Right lobe of liver (tissue), 6 donors: ENCODE results near the gene NAXD. TPM values are rescaled to one million over a fixed set of nuclear protein-coding genes. Genes with fewer than 3 reads are reported as not detected.
"Not testable (repeated sequence)": the region's sequence is repeated elsewhere in the genome, so short reads cannot be mapped to it uniquely, and the experiment has no call there.

ENCODE experiments used
- ATAC-seq, 4 donors: fragments of 200-7000 bp; cut with Tn5 transposase; one replicate each; pipeline ENCODE4 v1.9.1; 2020; ENCODE audit warnings: mild to moderate bottlenecking in 4 of 4, moderate library complexity in 4 of 4
- DNase-seq, 3 donors: peaks; one replicate each; pipeline ENCODE4 v3.0.0-alpha.2; 2020
- H3K27ac ChIP-seq, 3 donors: fragments of 200-600 bp; one replicate each; pipeline ENCODE4 v1.8.0; 2022
- H3K27me3 ChIP-seq, 2 donors: fragments of 200-600 bp; one replicate each; pipeline ENCODE4 v1.8.0; 2022
- H3K36me3 ChIP-seq, 4 donors: fragments of 200-600 bp; sonication (generic) in 1 of 4; one replicate each; pipeline versions ENCODE4 v1.5.1 to v1.8.0; 2017 to 2022; ENCODE audit warnings: control low read depth in 1 of 4
- H3K4me1 ChIP-seq, 4 donors: fragments of 200-600 bp; sonication (generic) in 1 of 4; one replicate each; pipeline versions ENCODE4 v1.5.1 to v1.8.0; 2017 to 2022; ENCODE audit warnings: control low read depth in 1 of 4
- H3K4me3 ChIP-seq, 3 donors: fragments of 200-600 bp; one replicate each; pipeline ENCODE4 v1.8.0; 2022
- H3K9me3 ChIP-seq, 4 donors: fragments of 200-600 bp; sonication (generic) in 1 of 4; one replicate each; pipeline versions ENCODE4 v1.5.1 to v1.8.0; 2017 to 2022; ENCODE audit warnings: control low read depth in 1 of 4
- POLR2A ChIP-seq: fragments of 450-650 bp; IDR thresholded peaks from one replicate; pipeline ENCODE4 v1.6.1; 2017; ENCODE audit warnings: antibody characterized with exemption, mild to moderate bottlenecking
- WGBS: methylation state at CpG from one replicate; pipeline ENCODE4 v1.1.6; 2018; ENCODE audit warnings: low coverage, low lambda C conversion rate; ENCODE audit not compliant: insufficient coverage; ENCODE audit errors: missing lambda C conversion rate; 5-methylcytosine and 5-hydroxymethylcytosine counted together
- intact Hi-C, 2 donors: fragments of 100-400 bp; cut with DNase I; formaldehyde crosslinking; loops; one replicate each; pipeline versions ENCODE4 v1.11.2 to v1.14.1; 2022
- total RNA-seq, 6 experiments: library from RNA; depleted of rRNA in 2 of 6; stranded (reverse); fragments of >200 nt in 2 of 6; fragmentation: NEBNext Ultra II Directional in 3 of 6; extraction: Animal tissue kit (Norgen Biotek cat#: 25700) in 3 of 6; gene quantifications; one replicate each; pipeline versions ENCODE4 v1.1.0 to v1.2.4, GENCODE V29; 2016 to 2023
- TF ChIP-seq, protein P1 (sequence below), 4 donors: fragments of 200-600 bp in 3 of 4; fragments of 450-650 bp in 1 of 4; IDR thresholded peaks; one replicate each; pipeline versions ENCODE4 v1.5.1 to v1.8.0; 2016 to 2022; ENCODE audit warnings: antibody characterized with exemption in 4 of 4, mild to moderate bottlenecking in 2 of 4
- donor health status: DM: no; HTN: yes; CAD: no.
- donor health status: DM: no; HTN: no; CAD: no.
- donor health status: DM: no; HTN: no; CAD: no.
- donor health status: DM: no; HTN: yes; CAD: no.
- donor health status: DM: no; HTN: yes; CAD: no.

The NAXD gene
- total RNA-seq, 6 experiments from 2014 or later = 24.2 to 41.9 (median 29.9) TPM

DNA sequence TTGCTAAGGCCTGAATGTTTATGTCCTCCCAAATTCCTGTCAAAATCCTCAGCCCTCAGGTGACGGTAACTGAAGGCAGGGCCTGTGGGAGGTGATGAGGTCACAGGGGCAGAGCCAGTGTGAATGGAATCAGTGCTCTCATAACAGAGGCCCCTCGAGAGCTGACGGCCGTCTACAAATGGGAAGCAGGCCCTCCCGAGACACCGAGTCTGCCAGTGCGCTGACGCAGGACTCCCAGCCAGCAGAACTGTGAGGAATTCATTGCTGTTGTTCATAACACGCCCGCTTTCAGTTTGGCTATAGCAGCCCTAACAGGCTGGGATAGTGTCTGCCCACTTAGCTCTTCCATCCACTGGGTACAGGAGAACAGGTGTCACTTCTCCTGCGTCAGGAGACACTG is 49.3 kb downstream of the NAXD start:
- intact Hi-C loops = no loop called here
- peaks cover 0 to 29% (median 8%) of the 10 kb centered on the region in 4 donors for H3K36me3 ChIP-seq
- no peak for DNase-seq
- H3K4me1 ChIP-seq = no peaks in the 10 kb centered on the region
- TF ChIP-seq POLR2A = no peak
- TF ChIP-seq, protein P1, sequence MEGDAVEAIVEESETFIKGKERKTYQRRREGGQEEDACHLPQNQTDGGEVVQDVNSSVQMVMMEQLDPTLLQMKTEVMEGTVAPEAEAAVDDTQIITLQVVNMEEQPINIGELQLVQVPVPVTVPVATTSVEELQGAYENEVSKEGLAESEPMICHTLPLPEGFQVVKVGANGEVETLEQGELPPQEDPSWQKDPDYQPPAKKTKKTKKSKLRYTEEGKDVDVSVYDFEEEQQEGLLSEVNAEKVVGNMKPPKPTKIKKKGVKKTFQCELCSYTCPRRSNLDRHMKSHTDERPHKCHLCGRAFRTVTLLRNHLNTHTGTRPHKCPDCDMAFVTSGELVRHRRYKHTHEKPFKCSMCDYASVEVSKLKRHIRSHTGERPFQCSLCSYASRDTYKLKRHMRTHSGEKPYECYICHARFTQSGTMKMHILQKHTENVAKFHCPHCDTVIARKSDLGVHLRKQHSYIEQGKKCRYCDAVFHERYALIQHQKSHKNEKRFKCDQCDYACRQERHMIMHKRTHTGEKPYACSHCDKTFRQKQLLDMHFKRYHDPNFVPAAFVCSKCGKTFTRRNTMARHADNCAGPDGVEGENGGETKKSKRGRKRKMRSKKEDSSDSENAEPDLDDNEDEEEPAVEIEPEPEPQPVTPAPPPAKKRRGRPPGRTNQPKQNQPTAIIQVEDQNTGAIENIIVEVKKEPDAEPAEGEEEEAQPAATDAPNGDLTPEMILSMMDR (IDR thresholded peaks at IDR 0.05) = no peak
- peak overlapping the region in 1 of 3 donors; percentile 40 for H3K27ac ChIP-seq
- H3K4me3 ChIP-seq = no peak overlapping the region
- ATAC-seq = peak; percentile 38 to 75 (median 53)
- H3K9me3 ChIP-seq = no peaks in the 10 kb centered on the region
- 98% methylated on average over 7 of the region's 11 CpGs for WGBS
- H3K27me3 ChIP-seq = no peaks in the 10 kb centered on the region

DNA sequence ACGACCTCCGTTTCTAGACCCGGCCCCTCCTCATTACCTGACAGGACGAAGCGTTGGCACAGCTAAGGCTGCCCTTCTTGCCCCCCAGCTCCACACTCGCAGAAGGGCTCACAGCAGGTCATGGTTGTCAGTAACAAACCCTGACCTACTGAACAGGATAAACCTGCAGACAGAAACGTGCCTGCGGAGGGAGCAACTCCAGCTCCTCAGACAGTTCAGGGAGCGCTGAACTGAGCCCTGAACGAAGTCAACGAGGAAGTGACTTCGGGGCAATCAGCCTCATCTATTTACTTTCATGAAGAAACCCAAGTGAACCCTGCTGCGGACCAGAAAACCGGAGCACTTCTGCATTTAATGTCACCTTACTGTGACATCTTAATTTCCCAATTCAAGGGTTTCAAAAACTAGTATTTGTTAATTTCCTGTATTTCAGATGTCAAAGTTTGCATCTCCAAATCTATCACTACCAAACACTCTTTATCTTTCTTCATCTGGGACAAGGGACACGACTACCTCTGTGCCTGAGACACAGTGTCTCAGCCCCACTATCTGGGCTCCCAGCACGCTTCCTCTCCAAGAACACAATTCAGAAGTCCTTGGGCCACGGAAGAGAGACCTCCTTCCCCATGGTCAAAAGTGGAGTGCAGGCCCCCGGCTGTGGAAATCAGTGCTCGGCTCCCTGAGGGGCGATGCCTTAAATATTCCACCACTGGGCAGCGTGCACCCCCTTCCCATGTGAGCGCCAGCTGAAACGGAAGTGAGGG is 50.3 kb downstream of the NAXD start:
- Histone ChIP-seq H3K36me3 (peaks cover 0 to 36% (median 8%) of the 10 kb centered on the region in 4 donors), H3K27ac (peak overlapping the region in 2 of 3 donors; percentile 23 to 40), H3K4me1 (no peaks in the 10 kb centered on the region), H3K4me3 (no peak overlapping the region), H3K9me3 (no peaks in the 10 kb centered on the region), H3K27me3 (no peaks in the 10 kb centered on the region)
- 76% methylated on average over 22 of the region's 23 CpGs for WGBS
- peak; percentile 55 to 74 (median 62) for ATAC-seq
- TF ChIP-seq, protein P1 (IDR thresholded peaks at IDR 0.05) = no peak
- TF ChIP-seq POLR2A = no peak
- DNase-seq = no peak
- intact Hi-C loops = no loop called here

DNA sequence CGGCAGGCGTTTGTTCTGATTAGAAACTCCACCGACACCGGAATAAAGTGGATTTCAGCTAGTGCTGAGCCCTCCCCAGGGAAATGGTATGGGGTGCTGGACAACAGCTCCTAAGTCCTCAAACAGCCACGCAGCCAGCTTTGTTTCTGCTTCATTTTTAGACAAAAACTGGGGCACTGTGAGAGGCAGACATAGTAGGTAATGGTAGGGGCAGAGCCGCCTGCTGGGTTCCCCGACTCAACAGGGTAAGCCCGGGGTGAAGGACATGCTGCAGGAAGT is 50.8 kb downstream of the NAXD start:
- ATAC-seq (peak in 3 of 4 donors; percentile 38 to 48 (median 45)), DNase-seq (no peak)
- intact Hi-C loops = no loop called here
- H3K27ac ChIP-seq = peak overlapping the region in 1 of 3 donors; percentile 33
- H3K27me3 ChIP-seq = no peaks in the 10 kb centered on the region
- 57% methylated on average over 5 of the region's 8 CpGs for WGBS
- H3K36me3 ChIP-seq = peaks cover 0 to 36% (median 8%) of the 10 kb centered on the region in 4 donors
- TF ChIP-seq, protein P1 (IDR thresholded peaks at IDR 0.05) = no peak
- H3K4me1 ChIP-seq = no peaks in the 10 kb centered on the region
- no peaks in the 10 kb centered on the region for H3K9me3 ChIP-seq
- H3K4me3 ChIP-seq = no peak overlapping the region

DNA sequence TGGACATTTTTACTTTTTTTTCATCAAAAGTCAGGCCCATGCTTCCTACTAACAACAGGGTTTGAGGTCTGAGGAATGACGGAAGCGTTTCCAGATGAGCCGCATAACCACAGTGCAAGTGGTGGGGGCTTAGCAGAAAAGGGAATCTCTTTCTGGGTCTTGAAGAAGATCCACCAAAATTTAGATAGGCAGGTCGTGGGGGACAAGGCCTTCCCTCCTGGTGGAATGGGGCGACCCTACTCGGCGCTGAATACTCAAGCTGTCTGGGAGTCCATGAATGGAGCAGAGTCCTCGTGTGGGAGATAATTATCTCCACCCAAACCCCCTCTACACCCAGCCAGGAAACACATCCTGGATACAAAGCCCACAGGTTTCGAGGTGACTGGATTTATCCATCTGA is 53.7 kb downstream of the NAXD start:
- no peaks in the 10 kb centered on the region for H3K4me1 ChIP-seq
- TF ChIP-seq, protein P1 (IDR thresholded peaks at IDR 0.05) = no peak
- TF ChIP-seq POLR2A = no peak
- H3K9me3 ChIP-seq = no peaks in the 10 kb centered on the region
- H3K36me3 ChIP-seq = peaks cover 0 to 32% (median 5%) of the 10 kb centered on the region in 4 donors
- no peak overlapping the region for H3K4me3 ChIP-seq
- ATAC-seq (no peak), DNase-seq (no peak)
- intact Hi-C loops = no loop called here
- no peaks in the 10 kb centered on the region for H3K27me3 ChIP-seq
- no peak overlapping the region for H3K27ac ChIP-seq
- WGBS = 86% methylated on average over 8 of the region's 9 CpGs

DNA sequence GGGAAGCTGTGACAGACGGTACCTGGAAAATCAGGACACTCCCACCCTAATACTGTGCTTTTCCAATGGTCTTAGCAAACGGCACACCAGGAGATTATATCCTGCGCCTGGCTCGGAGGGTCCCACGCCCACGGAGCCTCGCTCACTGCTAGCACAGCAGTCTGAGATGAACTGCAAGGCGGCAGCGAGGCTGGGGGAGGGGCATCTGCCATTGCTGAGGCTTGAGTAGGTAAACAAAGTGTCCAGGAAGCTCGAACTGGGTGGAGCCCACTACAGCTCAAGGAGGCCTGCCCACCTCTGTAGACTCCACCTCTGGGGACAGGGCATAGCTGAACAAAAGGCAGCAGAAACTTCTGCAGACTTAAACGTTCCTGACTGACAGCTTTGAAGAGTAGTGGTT is 54.5 kb downstream of the NAXD start:
- peaks cover 0 to 32% (median 5%) of the 10 kb centered on the region in 4 donors for H3K36me3 ChIP-seq
- H3K27me3 ChIP-seq, DNase-seq, H3K27ac ChIP-seq, ATAC-seq, intact Hi-C loops, H3K4me1 ChIP-seq, H3K4me3 ChIP-seq, H3K9me3 ChIP-seq: not testable (repeated sequence)
- no CpG with 5 or more reads among the region's 11 CpGs for WGBS
